Loucy (cell line): Measurements from ENCODE around the gene NUP214.

ENCODE experiments used
- EZH2phosphoT487 ChIP-seq: fragments of 200-600 bp; IDR thresholded peaks from 2 replicates; pipeline ENCODE4 v1.6.1; 2018; ENCODE audit warnings: antibody characterized with exemption, mild to moderate bottlenecking, moderate library complexity, borderline replicate concordance
- TF ChIP-seq, protein P1 (sequence below): fragments of 200-600 bp; sonication (generic); conservative IDR thresholded peaks from 2 replicates; pipeline ENCODE4 v1.5.1; 2014; ENCODE audit warnings: mild to moderate bottlenecking, antibody characterized with exemption, low read length

GRCh38 chr9:131257266-131258025 is 132.1 kb downstream of the NUP214 start:
- TF ChIP-seq, protein P1, sequence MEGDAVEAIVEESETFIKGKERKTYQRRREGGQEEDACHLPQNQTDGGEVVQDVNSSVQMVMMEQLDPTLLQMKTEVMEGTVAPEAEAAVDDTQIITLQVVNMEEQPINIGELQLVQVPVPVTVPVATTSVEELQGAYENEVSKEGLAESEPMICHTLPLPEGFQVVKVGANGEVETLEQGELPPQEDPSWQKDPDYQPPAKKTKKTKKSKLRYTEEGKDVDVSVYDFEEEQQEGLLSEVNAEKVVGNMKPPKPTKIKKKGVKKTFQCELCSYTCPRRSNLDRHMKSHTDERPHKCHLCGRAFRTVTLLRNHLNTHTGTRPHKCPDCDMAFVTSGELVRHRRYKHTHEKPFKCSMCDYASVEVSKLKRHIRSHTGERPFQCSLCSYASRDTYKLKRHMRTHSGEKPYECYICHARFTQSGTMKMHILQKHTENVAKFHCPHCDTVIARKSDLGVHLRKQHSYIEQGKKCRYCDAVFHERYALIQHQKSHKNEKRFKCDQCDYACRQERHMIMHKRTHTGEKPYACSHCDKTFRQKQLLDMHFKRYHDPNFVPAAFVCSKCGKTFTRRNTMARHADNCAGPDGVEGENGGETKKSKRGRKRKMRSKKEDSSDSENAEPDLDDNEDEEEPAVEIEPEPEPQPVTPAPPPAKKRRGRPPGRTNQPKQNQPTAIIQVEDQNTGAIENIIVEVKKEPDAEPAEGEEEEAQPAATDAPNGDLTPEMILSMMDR = no peak
- no peak for TF ChIP-seq EZH2phosphoT487
